GM19395 (cell line): ENCODE measurements around the gene ADARB1.

Experiments used
- ATAC-seq: cut with Tn5 transposase; IDR thresholded peaks from one replicate; pipeline ENCODE4 v1.9.1; 2021; ENCODE audit warnings: mild to moderate bottlenecking, moderate library complexity; ENCODE audit not compliant: unreplicated experiment

The ADARB1 gene

DNA sequence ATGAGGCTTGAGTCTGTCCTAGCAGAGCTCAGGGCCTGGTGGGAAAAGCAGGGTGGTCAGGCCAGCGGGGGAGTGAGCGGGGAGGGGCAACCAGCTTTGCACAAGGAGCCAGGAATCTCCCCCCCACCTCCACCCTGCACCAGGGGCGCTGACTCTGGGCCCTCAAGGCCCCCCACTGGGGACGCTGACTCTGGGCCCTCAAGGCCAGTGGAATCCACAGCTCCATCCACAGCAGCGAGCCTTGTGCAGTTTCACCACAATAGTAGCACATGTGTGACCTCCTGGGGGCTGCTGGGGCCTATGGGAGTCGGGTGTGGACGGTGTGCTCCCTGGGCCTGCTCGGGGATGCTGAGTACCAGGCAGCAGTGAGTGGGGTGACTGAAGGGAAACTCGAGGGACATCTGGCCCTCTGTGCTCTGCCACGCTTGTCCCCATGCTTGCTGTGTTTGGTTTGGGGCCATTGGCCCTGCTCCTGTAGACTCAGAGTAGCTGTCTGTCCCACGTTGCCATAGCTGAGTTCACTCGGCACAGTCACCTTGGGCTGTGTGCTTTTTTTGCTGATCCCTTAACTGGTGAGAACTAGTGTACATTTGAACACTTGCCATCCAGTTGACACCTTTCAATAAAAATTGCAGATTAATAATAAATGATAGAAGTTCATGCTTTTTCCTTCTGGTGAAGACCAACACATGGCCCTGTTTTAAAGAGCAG is 89.2 kb downstream of the ADARB1 start:
- ATAC-seq = no peak

DNA sequence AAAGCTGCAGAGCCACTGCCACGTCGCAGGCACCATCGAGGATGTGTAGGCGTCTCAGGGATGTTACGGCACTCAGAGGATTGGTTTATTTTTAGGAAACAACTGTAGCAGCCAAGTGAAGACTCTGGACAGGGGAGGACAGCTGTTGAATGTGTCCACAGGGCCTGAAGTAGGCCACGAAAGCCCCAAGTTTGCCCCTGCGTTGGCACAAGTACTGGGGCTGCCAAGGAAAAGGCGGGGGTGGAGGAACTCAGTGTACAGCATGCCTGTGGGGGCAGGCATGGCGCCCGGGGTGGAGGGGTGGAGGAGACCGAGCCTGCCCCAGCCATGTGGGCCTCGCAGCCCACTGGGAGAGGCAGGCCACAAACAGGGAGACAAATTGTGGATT is 89.7 kb downstream of the ADARB1 start:
- no peak for ATAC-seq

DNA sequence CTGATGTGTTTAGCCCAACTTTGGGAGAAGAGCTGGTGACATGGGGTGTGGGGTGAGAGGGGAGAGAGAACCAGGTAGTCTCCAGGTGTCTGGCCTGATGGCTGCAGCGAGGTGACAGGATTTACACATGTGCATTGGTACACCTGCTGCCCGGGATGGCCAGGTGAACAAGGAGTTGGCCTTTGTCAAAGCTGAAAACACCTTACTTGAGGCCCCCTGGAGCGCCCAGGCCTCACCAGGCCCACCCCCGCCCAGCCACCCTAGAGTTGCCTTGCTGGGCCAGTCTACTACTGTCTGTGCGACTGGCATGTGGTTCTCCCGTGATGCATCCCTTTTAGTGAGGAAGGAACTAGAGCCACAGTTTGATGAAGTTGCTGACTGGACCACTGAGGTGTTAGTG is 90.5 kb downstream of the ADARB1 start:
- no peak for ATAC-seq

DNA sequence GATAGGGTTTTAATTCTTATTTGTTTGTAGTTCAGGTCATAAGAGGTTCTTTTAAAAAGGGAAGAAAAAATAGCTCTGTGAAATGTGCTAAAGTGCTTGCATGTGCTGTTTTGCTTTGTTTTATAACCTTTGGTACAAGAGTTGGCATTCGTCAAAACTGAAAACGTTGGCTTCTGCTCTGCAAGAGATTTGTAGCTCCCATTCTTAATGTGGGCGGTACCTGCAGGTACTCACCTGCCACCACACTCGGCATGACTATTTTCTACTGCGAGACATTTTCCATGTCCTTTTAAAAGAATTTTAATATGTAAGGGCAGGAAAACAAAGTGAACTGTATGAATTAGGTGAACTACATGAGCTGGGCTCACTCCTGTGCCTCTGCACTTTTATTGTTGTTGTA is 92.6 kb downstream of the ADARB1 start:
- no peak for ATAC-seq

DNA sequence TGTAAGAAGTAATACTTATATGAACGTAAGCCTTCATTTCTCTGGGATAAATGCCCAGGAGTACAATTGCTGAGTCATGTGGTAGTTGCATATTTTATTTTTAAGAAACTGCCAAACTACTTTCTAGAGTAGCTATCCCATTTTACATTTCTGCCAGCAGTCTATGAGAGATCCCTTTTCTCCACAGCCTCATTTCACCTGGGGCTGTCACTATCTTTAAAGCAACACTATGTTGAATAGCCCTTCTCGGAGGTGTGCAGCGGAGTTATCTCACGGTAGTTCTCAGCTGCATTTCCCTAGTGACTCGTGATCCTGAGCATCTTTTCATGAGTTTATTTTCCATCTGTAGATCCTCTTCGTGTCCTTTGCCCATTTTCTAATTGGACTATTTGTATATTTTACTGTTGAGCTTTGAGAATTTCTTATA is 93.4 kb downstream of the ADARB1 start:
- ATAC-seq = no peak

DNA sequence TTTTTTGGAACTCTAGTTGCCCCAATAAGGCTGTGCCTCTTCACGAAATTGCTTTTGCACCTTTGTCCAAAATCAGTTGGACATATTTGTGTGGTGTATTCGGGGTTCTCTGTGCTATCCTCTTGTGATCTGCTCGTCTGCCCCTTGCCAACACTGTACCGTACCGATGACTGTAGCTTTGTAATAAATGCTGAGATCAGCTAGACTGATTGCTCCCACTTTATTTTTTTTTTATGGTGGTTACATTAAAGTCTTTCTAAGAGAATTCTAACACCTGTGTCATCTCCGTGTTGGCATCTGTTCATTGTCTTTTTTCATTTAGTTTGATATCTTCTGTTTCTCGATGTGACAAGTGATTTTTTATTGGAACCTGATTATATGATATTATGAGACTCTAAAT is 94.1 kb downstream of the ADARB1 start:
- no peak for ATAC-seq

DNA sequence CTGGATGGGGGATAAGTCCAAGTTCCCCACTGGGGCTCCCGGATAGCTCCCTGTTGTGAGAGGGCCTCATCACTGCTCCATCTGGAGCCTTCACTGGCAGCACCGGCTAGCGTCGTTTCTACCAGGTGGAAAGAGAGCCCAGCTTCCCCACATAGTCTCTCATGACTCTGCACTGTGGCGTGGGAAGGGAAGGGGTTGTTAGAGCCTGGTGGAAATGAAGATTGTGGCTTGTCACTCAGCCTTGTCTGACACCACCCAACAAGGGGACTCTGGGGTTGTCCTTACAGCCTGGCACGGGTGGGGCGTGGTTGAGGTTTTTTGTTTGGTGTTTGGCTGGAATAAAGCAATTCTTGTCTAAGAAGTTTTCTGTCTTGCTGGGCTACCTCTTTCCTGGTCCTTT is 94.6 kb downstream of the ADARB1 start:
- no peak for ATAC-seq

DNA sequence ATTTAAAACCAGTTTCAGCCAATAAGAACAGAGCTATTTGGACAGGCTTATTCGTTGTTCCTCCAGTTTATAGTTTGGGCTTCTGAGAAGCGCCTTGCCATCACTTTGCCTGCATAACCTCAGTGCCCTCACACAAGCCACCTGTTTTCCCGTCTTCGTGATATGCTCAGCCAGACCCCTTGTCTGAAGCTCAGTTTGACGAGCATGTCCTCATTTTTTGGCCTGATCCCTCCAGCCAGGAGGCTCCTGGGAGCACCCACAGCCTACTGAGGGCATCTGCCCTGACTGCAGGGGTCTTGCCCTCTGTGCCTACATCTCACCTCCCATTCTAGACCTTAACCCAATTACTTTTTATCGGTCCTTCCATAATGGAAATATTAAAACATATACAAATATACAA is 95.3 kb downstream of the ADARB1 start:
- no peak for ATAC-seq

DNA sequence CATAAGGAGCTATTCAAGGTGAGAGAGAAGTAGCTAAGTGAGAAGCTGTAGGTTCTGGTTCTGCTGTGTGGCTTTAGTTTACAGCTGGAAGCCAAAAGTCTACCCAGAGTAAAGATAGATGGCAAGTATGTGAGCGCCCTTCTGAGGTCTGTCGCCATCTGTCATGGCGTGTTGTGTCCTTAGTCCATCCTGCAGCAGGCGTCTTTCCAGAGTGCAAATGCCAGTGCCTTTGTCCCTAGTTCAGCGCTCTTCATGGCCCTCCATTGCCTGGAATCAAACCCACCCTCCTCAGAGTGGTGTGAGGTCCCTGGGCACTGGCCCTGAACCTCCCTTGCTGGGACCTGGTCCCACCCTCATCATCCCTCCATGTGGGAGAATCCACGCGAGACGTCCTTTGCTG is 96.6 kb downstream of the ADARB1 start:
- no peak for ATAC-seq

DNA sequence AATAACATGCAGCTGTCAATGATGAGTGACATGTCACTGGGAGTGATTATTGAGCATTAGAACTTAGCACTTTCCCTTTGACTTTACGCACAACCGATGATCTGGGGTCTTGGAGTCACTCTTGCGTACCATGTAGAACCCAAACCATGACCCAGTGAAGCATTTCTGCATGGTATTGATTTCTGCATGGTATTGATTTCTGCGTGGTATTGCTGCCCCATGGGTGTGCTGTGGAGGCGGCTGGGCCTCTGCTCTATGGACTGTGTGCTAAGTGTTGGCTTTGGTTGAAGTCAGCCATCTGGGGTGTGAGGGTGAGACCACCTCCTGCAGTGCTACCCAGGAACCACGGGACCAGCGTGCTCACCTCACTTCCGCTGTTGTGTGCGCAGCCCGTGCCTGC is 98.0 kb downstream of the ADARB1 start:
- ATAC-seq = no peak

DNA sequence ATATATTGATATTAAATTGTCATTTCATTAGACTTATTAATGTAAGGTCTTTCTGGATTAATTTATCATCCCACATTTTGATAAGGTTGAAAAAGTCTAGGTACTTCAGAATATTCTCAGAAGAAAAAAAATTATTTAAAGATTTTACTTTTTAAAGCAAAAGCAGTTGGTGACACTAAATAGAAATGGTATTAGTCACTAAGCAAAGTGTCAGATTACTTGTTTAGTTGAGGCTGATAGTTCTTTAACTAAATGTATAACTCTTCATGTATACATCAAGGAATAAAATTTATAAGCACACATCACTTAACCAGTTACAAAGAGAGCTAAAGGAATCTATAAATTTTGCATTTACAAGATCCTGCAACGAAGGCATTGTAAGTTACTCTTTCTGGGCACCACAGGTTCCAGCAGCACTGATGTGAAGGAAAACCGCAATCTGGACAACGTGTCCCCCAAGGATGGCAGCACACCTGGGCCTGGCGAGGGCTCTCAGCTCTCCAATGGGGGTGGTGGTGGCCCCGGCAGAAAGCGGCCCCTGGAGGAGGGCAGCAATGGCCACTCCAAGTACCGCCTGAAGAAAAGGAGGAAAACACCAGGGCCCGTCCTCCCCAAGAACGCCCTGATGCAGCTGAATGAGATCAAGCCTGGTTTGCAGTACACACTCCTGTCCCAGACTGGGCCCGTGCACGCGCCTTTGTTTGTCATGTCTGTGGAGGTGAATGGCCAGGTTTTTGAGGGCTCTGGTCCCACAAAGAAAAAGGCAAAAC is 101.1 kb downstream of the ADARB1 start:
- ATAC-seq = no peak

DNA sequence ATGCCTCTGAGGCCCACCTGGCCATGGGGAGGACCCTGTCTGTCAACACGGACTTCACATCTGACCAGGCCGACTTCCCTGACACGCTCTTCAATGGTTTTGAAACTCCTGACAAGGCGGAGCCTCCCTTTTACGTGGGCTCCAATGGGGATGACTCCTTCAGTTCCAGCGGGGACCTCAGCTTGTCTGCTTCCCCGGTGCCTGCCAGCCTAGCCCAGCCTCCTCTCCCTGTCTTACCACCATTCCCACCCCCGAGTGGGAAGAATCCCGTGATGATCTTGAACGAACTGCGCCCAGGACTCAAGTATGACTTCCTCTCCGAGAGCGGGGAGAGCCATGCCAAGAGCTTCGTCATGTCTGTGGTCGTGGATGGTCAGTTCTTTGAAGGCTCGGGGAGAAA is 101.8 kb downstream of the ADARB1 start:
- ATAC-seq = no peak

DNA sequence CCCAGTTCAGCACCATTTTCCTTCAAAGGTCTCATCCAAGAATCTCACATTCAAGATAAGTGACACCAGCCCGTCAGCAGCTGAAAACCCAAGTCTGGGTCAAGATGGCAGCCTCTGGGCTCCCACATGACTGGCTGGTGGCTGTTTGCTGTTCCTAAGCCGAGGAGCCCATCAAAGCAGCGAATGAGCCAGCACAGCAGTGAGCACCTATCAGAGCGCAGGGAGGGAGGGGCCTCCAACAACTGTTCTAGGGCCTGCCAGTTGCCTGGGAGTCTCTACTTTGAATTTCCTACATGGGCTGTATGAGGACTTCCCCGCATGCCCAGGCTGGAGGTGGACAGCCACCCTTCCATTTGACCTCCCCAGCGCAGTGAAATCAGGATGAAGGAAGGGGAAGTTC is 102.7 kb downstream of the ADARB1 start:
- ATAC-seq = no peak

DNA sequence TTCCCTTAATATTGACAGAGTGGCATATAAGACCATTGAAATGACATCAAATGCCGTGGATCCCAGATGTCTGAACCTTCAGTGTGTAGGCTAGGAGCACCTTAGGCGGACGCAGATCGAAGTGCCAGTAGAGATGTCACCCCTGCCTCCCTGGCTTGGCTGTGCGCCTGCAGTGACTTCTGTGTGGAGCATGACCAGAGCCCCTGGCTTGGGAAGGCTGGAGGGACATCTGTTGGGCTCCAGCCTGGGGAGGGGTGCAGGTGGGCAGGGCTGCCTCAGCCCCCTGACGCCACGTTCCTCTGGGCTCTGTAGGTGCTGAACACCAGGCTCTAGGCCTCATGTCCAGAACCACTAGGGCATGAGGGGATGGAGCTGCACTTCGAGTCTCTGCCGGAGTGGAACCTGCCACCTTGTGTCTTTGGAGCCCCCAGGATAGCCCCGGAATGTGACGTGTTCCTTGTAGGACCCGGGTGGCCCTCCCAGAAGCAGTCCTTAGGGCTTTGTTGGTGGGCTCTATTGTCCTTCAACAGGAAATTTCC is 103.8 kb downstream of the ADARB1 start:
- ATAC-seq = no peak

DNA sequence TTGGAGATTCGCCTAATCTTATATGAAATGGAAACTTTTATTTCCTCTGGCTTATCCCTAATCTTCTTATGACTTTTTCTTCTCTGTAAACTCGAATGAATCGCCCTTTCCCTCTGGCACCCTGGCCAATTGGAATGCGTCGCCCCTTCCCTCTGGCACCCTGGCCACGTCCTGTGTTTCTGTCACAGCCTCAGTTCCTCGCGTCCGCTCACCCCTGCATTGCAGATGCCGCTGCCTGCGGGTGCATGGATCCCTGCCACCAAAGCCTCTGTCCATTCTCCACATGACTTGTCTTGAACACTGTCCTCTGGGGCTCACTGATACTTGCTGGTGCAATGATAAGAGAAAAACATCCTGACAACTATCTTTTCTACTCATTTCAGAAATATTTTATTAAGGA is 104.6 kb downstream of the ADARB1 start:
- ATAC-seq = no peak

DNA sequence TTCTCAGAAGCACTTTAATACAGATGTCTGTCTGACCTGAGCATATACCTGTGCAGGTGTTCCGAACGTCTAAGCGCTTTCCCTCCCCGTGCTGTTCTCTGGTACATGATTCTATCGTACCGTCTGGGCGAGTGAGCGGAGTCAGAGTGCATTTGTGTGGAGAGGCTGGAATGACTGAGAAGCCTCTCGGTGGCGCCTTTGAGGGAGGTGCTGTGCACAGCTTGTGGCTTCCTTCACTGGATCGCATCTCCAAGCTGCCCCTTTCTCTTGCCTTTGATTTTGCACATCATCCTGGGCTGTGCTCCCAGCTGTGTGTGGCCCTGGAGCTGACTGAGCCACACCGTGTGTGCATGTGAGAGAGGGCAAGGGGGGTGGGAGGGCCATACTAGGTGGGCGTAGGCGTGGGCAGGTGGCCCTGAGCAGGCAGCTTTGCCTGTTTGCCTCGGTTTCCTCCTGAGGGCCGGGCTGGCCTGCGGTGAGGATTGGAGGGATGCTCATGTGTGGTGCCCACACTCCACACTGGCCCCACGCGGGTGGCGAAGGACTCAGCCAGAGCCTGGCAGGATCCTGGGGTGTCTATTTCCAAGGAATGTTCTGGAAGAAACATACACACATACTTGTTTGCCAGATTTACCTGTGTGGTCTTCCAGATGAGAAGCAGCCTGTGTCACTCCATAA is 105.3 kb downstream of the ADARB1 start:
- ATAC-seq = no peak

DNA sequence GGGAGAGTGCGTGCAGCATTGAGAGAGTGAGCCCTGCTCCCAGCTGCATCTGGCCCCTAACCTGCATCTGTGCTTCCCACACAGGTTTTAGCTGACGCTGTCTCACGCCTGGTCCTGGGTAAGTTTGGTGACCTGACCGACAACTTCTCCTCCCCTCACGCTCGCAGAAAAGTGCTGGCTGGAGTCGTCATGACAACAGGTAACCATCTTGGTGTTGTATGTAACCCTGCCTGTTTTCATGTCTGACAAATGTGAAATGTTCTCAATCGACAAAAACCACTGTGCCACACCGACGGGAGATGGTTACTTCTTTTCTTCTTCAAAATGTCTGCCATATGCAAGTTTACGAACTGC is 105.8 kb downstream of the ADARB1 start:
- ATAC-seq = no peak

DNA sequence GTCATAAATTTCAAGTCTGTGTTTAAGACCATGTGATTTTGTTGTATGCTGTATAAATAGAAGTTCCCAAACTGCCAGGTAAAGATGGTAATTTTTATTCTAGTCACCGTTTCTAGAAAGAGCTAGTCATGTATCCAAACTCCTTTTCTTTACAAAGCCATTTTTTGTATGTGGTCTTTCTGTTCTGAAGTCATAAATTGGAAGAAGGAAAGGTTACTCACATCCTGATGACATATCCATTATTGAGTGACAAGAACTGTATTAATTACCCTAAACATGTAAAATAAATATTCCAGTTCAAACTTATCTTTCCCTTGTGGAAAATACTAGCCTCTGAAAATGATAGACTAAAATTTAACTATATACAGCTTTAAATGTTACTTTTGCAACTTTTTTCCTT is 108.6 kb downstream of the ADARB1 start:
- ATAC-seq = no peak

DNA sequence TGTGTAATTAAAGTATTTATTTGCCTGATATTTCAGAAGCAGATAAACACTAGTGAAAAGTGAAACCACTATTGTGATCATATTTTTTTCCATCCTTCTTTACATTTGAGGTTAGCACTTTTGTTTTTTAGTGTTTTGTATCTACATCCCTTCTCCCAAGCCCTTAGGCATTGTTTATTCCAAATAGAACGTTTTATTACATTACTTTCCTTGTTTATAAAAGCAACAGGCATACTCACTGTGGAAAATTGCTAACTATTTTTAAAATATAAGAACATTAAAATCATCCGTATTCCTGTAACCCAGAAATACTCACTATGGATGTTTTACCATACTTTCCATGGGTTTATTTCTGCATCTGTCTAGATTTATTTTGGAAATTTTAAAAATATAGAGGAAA is 109.5 kb downstream of the ADARB1 start:
- no peak for ATAC-seq

DNA sequence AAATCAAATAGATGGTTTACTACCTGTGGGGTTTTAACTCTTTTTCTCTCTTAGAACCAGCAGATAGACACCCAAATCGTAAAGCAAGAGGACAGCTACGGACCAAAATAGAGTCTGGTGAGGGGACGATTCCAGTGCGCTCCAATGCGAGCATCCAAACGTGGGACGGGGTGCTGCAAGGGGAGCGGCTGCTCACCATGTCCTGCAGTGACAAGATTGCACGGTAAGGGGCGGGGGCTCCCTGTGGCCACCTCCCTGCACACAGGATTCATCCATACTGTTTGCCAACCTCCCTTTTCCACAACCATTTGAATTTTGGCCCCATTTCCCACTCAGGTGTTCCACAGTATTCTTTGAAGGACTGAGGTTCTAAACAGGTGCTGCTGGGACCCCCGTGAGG is 110.5 kb downstream of the ADARB1 start:
- ATAC-seq = no peak

DNA sequence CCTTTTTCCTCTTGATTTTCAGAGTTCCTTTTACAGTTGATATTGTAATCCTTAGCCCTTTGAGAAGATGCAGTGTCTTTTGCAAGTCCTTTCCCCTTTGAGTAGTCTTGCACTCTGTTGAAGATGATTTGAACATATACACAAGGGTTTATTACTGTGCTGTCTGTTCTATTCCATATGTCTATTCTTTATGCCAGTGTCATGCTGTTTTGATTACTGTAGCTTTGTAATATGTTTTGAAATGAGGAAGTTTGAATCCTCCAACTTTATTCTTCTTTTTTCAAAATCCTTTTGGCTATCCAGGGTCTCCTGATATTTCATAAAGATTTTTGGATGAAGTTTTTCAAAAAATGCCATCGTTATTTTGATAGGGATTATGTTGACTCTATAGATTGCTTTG is 112.3 kb downstream of the ADARB1 start:
- no peak for ATAC-seq

DNA sequence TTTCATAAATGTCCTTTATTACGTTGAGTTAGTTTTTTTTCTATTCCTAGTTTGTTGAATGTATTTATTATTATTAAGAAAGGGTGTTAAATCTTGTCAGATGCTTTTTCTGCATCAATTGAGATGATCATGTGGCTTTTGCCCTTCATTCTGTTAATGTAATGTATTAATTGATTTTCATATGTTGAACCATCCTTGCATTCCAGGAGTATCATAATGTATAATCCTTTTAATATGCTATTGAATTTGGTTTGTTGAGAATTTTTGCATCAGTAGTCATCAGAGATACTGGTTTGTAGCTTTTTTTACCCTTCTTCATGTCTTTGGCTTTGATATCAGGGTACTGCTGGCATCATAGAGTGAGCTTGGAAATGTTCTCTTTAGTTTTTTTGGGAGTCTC is 113.3 kb downstream of the ADARB1 start:
- no peak for ATAC-seq
